ENCODE measurements around the gene LCN2.

Gene LCN2

DNA sequence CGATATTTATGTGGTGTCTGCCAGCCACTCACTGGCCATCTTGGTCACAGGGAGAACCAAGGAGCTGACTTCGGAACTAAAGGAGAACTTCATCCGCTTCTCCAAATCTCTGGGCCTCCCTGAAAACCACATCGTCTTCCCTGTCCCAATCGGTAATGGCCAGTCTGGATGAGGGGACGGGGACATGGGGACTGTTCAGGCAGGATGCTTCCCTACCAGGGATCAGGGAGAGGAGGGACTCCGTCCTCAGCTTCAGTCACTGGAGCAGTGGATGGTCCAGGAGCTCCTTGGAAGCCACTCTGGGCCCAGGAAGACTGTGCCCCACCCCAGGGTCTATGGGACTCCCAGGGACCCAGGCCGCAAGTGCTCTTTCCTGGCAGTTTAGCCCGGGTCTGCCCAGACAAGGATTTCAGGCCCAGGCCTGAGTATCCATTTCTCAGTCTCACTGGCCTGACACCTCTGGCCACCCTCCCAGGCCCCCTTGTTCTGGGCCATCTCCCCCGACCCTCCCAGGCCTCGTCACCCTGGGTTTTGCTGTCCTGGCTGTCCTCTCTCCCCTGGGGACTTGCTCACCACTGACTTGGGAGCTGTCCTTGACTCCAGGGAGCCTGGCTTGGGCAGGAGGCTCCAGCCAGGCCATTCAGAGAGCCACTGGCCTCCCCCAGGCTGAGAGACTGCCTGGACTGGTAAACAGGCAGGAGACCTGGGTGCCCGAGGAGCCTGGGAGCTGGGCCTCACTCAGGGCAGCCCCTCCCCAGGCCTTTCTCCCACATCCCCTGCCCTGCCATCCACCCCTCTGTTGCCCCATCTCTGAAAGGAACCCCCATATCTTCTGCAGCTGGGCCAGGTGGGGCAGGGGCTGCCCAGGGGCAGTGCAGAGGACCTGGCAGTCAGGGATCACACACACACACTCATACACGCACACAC is 3.1 kb downstream of the LCN2 start:
- Histone ChIP-seq H3K27me3 (ENCODE audit: low read length) (no peaks in the 10 kb centered on the region), H3K27ac (ENCODE audit: low read depth, low read length) (no peak overlapping the region), H3F3A (ENCODE audit: insufficient read depth) (no peaks in the 10 kb centered on the region), H2AFZ (ENCODE audit: low read depth, low read length, severe bottlenecking) (no peak overlapping the region), H3K36me3 (ENCODE audit: low read length) (no peaks in the 10 kb centered on the region), H3K4me2 (ENCODE audit: low read depth, low read length, poor library complexity, severe bottlenecking) (no peak overlapping the region), H3K9ac (ENCODE audit: low read length) (no peak overlapping the region), H3K4me3 (ENCODE audit: insufficient read depth, low read length, poor library complexity, severe bottlenecking) (no peak overlapping the region), H4K20me1 (ENCODE audit: low read depth, low read length) (no peaks in the 10 kb centered on the region), H3K9me2 (replicated peaks; ENCODE audit: insufficient read depth, low read length) (no peaks in the 10 kb centered on the region), H3K79me2 (ENCODE audit: insufficient read depth, low read length) (no peaks in the 10 kb centered on the region), H3K9me3 (ENCODE audit: insufficient read depth, low read length) (no peaks in the 10 kb centered on the region)
- TF ChIP-seq, protein P1, sequence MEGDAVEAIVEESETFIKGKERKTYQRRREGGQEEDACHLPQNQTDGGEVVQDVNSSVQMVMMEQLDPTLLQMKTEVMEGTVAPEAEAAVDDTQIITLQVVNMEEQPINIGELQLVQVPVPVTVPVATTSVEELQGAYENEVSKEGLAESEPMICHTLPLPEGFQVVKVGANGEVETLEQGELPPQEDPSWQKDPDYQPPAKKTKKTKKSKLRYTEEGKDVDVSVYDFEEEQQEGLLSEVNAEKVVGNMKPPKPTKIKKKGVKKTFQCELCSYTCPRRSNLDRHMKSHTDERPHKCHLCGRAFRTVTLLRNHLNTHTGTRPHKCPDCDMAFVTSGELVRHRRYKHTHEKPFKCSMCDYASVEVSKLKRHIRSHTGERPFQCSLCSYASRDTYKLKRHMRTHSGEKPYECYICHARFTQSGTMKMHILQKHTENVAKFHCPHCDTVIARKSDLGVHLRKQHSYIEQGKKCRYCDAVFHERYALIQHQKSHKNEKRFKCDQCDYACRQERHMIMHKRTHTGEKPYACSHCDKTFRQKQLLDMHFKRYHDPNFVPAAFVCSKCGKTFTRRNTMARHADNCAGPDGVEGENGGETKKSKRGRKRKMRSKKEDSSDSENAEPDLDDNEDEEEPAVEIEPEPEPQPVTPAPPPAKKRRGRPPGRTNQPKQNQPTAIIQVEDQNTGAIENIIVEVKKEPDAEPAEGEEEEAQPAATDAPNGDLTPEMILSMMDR (IDR thresholded peaks at IDR 0.05; ENCODE audit: insufficient read depth, low read length, poor library complexity, severe bottlenecking), result no peak
- no peak for TF ChIP-seq EZH2phosphoT487 (conservative IDR thresholded peaks at IDR 0.05; ENCODE audit: low read length)

DNA sequence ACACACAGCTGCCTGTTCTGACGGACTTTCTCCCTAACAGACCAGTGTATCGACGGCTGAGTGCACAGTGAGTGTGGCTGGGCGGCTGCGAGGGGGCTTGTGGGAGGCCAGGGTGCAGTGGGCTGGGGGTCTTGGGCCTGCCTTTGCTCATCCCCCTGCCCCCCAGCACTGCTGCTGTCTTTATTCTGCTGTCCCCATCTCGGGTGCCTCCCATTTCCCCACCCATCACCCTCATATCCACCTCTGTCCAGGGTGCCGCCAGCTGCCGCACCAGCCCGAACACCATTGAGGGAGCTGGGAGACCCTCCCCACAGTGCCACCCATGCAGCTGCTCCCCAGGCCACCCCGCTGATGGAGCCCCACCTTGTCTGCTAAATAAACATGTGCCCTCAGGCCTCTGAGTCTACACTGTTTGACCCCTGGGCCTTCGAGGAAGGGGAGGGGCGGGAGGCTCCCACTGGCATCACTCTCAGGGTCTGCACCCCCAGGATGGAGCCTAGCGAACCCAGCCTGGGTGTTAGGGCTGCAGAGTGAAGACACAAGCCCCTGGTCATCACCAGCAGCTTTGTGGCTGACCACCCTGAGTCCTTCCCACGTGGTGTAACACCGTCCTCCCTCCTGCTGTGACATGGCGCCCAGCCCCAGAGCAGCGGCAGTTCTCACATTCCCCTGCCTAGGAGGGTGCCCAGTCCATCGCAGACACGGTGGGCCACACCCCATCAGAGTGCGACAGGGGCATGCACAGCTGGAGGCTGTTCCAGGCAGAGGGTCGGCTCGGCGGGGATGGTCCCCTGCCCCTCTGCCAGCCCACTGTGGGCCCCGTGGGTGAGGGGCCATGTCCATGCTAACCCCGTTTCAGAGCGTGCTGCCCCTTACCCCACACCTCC is 4.0 kb downstream of the LCN2 start:
- Histone ChIP-seq H3F3A (ENCODE audit: insufficient read depth) (no peaks in the 10 kb centered on the region), H3K9ac (ENCODE audit: low read length) (no peak overlapping the region), H3K9me2 (replicated peaks; ENCODE audit: insufficient read depth, low read length) (no peaks in the 10 kb centered on the region), H3K27ac (ENCODE audit: low read depth, low read length) (no peak overlapping the region), H3K4me2 (ENCODE audit: low read depth, low read length, poor library complexity, severe bottlenecking) (no peak overlapping the region), H3K4me3 (ENCODE audit: insufficient read depth, low read length, poor library complexity, severe bottlenecking) (no peak overlapping the region), H4K20me1 (ENCODE audit: low read depth, low read length) (no peaks in the 10 kb centered on the region), H3K36me3 (ENCODE audit: low read length) (no peaks in the 10 kb centered on the region), H3K27me3 (ENCODE audit: low read length) (no peaks in the 10 kb centered on the region), H3K79me2 (ENCODE audit: insufficient read depth, low read length) (no peaks in the 10 kb centered on the region), H2AFZ (ENCODE audit: low read depth, low read length, severe bottlenecking) (no peak overlapping the region), H3K9me3 (ENCODE audit: insufficient read depth, low read length) (no peaks in the 10 kb centered on the region)
- no peak for TF ChIP-seq EZH2phosphoT487 (conservative IDR thresholded peaks at IDR 0.05; ENCODE audit: low read length)
- TF ChIP-seq, protein P1 (IDR thresholded peaks at IDR 0.05; ENCODE audit: insufficient read depth, low read length, poor library complexity, severe bottlenecking), result no peak

DNA sequence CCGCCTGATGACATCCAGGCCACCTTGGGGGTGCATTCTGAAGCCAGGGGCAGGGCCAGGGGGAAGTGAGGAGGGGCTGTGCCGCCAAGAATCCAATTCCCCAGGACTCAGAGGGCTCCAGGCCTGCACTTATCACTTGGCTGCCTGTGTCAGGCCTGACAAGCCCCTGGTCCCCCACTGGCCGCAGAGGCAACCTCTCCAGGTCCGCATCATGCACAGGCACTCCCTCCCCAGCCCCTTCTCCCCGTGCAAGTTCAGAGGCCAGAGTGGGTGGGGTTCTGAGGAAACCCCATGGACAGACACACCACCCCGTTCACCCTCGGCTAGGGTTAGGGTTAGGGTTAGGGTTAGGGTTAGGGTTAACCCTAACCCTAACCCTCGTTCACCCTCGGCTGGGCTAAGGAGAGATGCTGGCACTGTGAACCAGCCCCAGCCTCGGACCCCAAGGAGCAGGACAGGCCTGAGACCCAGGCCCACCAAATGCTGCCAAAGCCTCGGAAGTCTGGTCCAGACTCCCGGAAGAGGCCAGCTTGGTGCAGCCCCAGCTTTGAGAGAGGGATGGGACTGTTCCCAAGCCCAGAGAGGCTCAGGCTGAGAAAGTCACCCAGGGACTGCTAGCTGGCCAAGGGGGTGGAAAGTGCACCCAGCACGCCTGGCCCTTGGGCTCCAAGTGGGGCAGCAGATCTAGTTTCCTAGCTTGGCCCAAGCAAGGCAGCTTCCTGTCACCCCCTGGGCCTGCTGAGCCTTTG is 4.9 kb downstream of the LCN2 start:
- Histone ChIP-seq H3K27ac (ENCODE audit: low read depth, low read length) (no peak overlapping the region), H3K9me3 (ENCODE audit: insufficient read depth, low read length) (no peaks in the 10 kb centered on the region), H3K4me2 (ENCODE audit: low read depth, low read length, poor library complexity, severe bottlenecking) (no peak overlapping the region), H3K4me3 (ENCODE audit: insufficient read depth, low read length, poor library complexity, severe bottlenecking) (no peak overlapping the region), H2AFZ (ENCODE audit: low read depth, low read length, severe bottlenecking) (no peak overlapping the region), H3K9me2 (replicated peaks; ENCODE audit: insufficient read depth, low read length) (no peaks in the 10 kb centered on the region), H4K20me1 (ENCODE audit: low read depth, low read length) (no peaks in the 10 kb centered on the region), H3K9ac (ENCODE audit: low read length) (no peak overlapping the region), H3K36me3 (ENCODE audit: low read length) (no peaks in the 10 kb centered on the region), H3K27me3 (ENCODE audit: low read length) (no peaks in the 10 kb centered on the region), H3K79me2 (ENCODE audit: insufficient read depth, low read length) (no peaks in the 10 kb centered on the region), H3F3A (ENCODE audit: insufficient read depth) (no peaks in the 10 kb centered on the region)
- TF ChIP-seq EZH2phosphoT487 (conservative IDR thresholded peaks at IDR 0.05; ENCODE audit: low read length), result no peak
- TF ChIP-seq, protein P1 (IDR thresholded peaks at IDR 0.05; ENCODE audit: insufficient read depth, low read length, poor library complexity, severe bottlenecking), result no peak
